SK-N-MC (cell line): ENCODE results near the gene AMOTL2.

Experiments
- EZH2 ChIP-seq: fragments of 200-600 bp; sonication (generic); IDR thresholded peaks from one replicate; pipeline ENCODE4 v1.6.1; 2017; ENCODE audit warnings: antibody characterized with exemption
- POLR2AphosphoS5 ChIP-seq: IDR thresholded peaks from 2 replicates; pipeline ENCODE4 v1.6.1; 2012; ENCODE audit warnings: mild to moderate bottlenecking, low read depth, low read length, borderline replicate concordance

DNA sequence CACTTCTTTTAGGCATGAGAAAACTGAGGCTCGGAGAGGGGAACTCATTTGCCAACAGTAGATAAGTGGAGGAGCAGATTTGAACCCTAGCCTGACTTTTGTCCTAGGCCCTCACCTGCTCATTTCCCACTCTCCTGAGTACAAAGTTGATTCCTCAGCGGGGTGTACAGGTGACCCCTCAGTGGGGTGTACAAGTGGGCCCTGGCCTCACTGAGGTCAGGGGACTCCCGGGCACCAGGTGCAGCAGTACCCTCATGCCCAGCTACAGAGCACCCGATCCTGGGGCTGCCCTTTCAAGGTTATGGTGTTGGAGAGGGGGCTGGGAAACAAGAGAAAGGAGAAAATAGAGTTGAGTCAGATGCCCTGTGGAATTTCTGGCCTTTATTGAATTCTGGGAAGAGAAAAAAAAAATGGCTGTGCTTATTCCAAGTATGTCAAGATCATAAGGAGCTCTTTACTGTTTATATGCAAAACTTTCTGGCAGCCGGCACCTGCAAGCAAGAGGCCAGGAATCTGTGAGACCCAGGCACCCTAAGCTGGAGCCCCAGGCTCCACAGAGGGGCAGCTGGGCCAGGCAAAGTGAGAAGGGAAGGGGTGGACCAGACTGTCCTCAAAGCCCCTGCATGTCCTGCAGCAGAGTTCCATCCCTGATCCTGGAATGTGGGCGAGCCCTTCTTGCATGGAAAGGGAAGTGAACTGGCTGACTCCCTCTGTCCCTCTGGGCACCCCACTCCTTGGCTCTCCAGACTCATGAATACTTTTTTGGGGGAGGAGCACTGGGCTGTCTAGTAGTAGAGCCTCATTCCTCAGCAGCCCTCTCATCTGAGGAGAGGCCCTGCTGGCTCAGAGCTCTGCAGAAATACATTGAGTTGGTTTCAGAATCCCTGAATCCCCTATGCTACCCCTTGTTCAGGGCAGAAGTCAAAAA is 43.1 kb downstream of the AMOTL2 start:
- TF ChIP-seq EZH2: no peak
- TF ChIP-seq POLR2AphosphoS5: no peak
